Measurements from ENCODE around the gene DBH. TPM values are rescaled to one million over a fixed set of nuclear protein-coding genes. Genes with fewer than 3 reads are reported as not detected.

The DBH gene
- total and polyA plus RNA-seq, 2 donors (not counting 1 experiment from before 2014, with no cell fraction given): not detected

DNA sequence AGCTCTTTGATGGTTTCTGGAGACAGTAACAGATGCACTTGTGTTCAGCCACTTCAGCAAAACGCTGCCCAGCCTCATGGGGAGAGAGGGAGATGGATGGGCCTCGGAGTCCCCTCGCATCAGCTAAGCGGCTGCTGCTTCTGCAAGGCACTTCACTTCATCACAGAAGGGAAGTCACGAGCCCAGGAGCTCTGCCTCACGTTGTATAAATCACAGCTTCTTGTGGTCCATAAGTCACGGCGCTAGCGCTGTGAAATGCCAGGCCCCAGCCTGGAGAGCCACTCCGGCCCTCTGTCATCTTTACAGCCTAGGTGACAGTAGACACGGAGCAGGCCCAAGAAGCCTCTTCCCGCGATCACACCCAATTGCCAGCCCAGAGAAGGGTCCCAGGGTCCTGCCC, 23.4 kb downstream of the DBH start:
- H4K20me1 ChIP-seq (ENCODE audit: control insufficient read depth, insufficient read depth, low read length, poor library complexity, severe bottlenecking): no peaks in the 10 kb centered on the region
- POLR2A ChIA-PET: no interaction called here
- H3K27ac ChIP-seq (ENCODE audit: low read length in 2 of 2): no peak overlapping the region
- ATAC-seq (ENCODE audit: low read depth): no peak
- H3K79me2 ChIP-seq (ENCODE audit: control insufficient read depth, insufficient read depth, low read length): no peaks in the 10 kb centered on the region
- CTCF ChIA-PET: interaction anchor here (0.9 kb wide), 1 partner anchor 83 kb away, joined by 3 read pairs; no protein-coding TSS in a partner anchor
- no peak overlapping the region for H3K4me3 Mint-ChIP-seq
- TF ChIP-seq, protein P1, sequence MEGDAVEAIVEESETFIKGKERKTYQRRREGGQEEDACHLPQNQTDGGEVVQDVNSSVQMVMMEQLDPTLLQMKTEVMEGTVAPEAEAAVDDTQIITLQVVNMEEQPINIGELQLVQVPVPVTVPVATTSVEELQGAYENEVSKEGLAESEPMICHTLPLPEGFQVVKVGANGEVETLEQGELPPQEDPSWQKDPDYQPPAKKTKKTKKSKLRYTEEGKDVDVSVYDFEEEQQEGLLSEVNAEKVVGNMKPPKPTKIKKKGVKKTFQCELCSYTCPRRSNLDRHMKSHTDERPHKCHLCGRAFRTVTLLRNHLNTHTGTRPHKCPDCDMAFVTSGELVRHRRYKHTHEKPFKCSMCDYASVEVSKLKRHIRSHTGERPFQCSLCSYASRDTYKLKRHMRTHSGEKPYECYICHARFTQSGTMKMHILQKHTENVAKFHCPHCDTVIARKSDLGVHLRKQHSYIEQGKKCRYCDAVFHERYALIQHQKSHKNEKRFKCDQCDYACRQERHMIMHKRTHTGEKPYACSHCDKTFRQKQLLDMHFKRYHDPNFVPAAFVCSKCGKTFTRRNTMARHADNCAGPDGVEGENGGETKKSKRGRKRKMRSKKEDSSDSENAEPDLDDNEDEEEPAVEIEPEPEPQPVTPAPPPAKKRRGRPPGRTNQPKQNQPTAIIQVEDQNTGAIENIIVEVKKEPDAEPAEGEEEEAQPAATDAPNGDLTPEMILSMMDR (IDR thresholded peaks at IDR 0.05): no peak
- no peak for TF ChIP-seq EZH2 (IDR thresholded peaks at IDR 0.05; ENCODE audit: borderline replicate concordance, insufficient read depth, low read depth, low read length, poor library complexity, severe bottlenecking)
- no peak for DNase-seq
- H3K9me3 Mint-ChIP-seq (ENCODE audit: insufficient read depth): no peaks in the 10 kb centered on the region
- no peak overlapping the region for H3K27ac Mint-ChIP-seq
- intact Hi-C loops (cut with micrococcal nuclease): no loop called here
- H3K36me3 ChIP-seq (replicated peaks in 1 of 2; ENCODE audit: control extremely low read depth in 1 of 2, control insufficient read depth in 1 of 2, extremely low read depth in 1 of 2, insufficient read depth in 2 of 2, low read length in 1 of 2): no peaks in the 10 kb centered on the region
- H3K27me3 ChIP-seq (replicated peaks in 1 of 4; ENCODE audit: control extremely low read depth in 1 of 4, control insufficient read depth in 3 of 4, insufficient read depth in 4 of 4, low read length in 3 of 4): peaks cover 0 to 55% (median 8%) of the 10 kb centered on the region in 4 experiments
- H2AFZ ChIP-seq (ENCODE audit: insufficient read depth, low read depth, low read length, poor library complexity, severe bottlenecking): no peak overlapping the region
- H3K9ac ChIP-seq (ENCODE audit: low read length): no peak overlapping the region
- peaks cover 41% of the 10 kb centered on the region for H3K27me3 Mint-ChIP-seq
- H3K4me1 Mint-ChIP-seq: peaks cover 3% of the 10 kb centered on the region
- no peak overlapping the region for H3K4me2 ChIP-seq (replicated peaks; ENCODE audit: low read depth, low read length, poor library complexity, severe bottlenecking)
- H3K4me3 ChIP-seq (ENCODE audit: control extremely low read depth in 1 of 5, extremely low read depth in 1 of 5, insufficient read depth in 1 of 5, low read depth in 2 of 5, low read length in 4 of 5): no peak overlapping the region
- H3K9me3 ChIP-seq (ENCODE audit: control extremely low read depth in 1 of 3, control insufficient read depth in 2 of 3, insufficient read depth in 1 of 3, low read length in 2 of 3): no peaks in the 10 kb centered on the region
- H3K4me1 ChIP-seq (ENCODE audit: control insufficient read depth in 2 of 2, insufficient read depth in 2 of 2, low read length in 2 of 2): no peaks in the 10 kb centered on the region
- 65% methylated on average over 13 of the region's 13 CpGs for WGBS (ENCODE audit: insufficient coverage)

GRCh38 chr9:133661846-133662540, 25.8 kb downstream of the DBH start:
- no peaks in the 10 kb centered on the region for H3K79me2 ChIP-seq (ENCODE audit: control insufficient read depth, insufficient read depth, low read length)
- intact Hi-C loops (cut with micrococcal nuclease): no loop called here
- H3K9me3 ChIP-seq (ENCODE audit: control extremely low read depth in 1 of 3, control insufficient read depth in 2 of 3, insufficient read depth in 1 of 3, low read length in 2 of 3): no peaks in the 10 kb centered on the region
- no peak overlapping the region for H3K4me3 ChIP-seq (ENCODE audit: control extremely low read depth in 1 of 5, extremely low read depth in 1 of 5, insufficient read depth in 1 of 5, low read depth in 2 of 5, low read length in 4 of 5)
- peaks cover 28% of the 10 kb centered on the region for H3K27me3 Mint-ChIP-seq
- peaks cover 0 to 32% (median 5%) of the 10 kb centered on the region in 4 experiments for H3K27me3 ChIP-seq (replicated peaks in 1 of 4; ENCODE audit: control extremely low read depth in 1 of 4, control insufficient read depth in 3 of 4, insufficient read depth in 4 of 4, low read length in 3 of 4)
- H3K36me3 ChIP-seq (replicated peaks in 1 of 2; ENCODE audit: control extremely low read depth in 1 of 2, control insufficient read depth in 1 of 2, extremely low read depth in 1 of 2, insufficient read depth in 2 of 2, low read length in 1 of 2): no peaks in the 10 kb centered on the region
- H3K4me3 Mint-ChIP-seq: no peak overlapping the region
- no peaks in the 10 kb centered on the region for H3K4me1 ChIP-seq (ENCODE audit: control insufficient read depth in 2 of 2, insufficient read depth in 2 of 2, low read length in 2 of 2)
- no peaks in the 10 kb centered on the region for H3K9me3 Mint-ChIP-seq (ENCODE audit: insufficient read depth)
- ChIA-PET CTCF (no interaction called here), POLR2A (no interaction called here)
- no peak overlapping the region for H3K27ac ChIP-seq (ENCODE audit: low read length in 2 of 2)
- H3K4me2 ChIP-seq (replicated peaks; ENCODE audit: low read depth, low read length, poor library complexity, severe bottlenecking): no peak overlapping the region
- ATAC-seq (ENCODE audit: low read depth) (no peak), DNase-seq (no peak)
- 92% methylated on average over 16 of the region's 26 CpGs for WGBS (ENCODE audit: insufficient coverage)
- no peak overlapping the region for H2AFZ ChIP-seq (ENCODE audit: insufficient read depth, low read depth, low read length, poor library complexity, severe bottlenecking)
- H4K20me1 ChIP-seq (ENCODE audit: control insufficient read depth, insufficient read depth, low read length, poor library complexity, severe bottlenecking): no peaks in the 10 kb centered on the region
- no peak overlapping the region for H3K9ac ChIP-seq (ENCODE audit: low read length)
- peaks cover 3% of the 10 kb centered on the region for H3K4me1 Mint-ChIP-seq
- no peak for TF ChIP-seq EZH2 (IDR thresholded peaks at IDR 0.05; ENCODE audit: borderline replicate concordance, insufficient read depth, low read depth, low read length, poor library complexity, severe bottlenecking)
- TF ChIP-seq, protein P1 (IDR thresholded peaks at IDR 0.05): no peak
- no peak overlapping the region for H3K27ac Mint-ChIP-seq
